Right lobe of liver (tissue), 6 donors: ENCODE data around the gene SYT9. TPM values are rescaled to one million over a fixed set of nuclear protein-coding genes. Genes with fewer than 3 reads are reported as not detected.

Experiments
- ATAC-seq, 4 donors: fragments of 200-7000 bp; cut with Tn5 transposase; one replicate each; pipeline ENCODE4 v1.9.1; 2020; ENCODE audit warnings: mild to moderate bottlenecking in 4 of 4, moderate library complexity in 4 of 4
- DNase-seq, 3 donors: peaks; one replicate each; pipeline ENCODE4 v3.0.0-alpha.2; 2020
- H3K27ac ChIP-seq, 3 donors: fragments of 200-600 bp; one replicate each; pipeline ENCODE4 v1.8.0; 2022
- H3K27me3 ChIP-seq, 2 donors: fragments of 200-600 bp; one replicate each; pipeline ENCODE4 v1.8.0; 2022
- H3K36me3 ChIP-seq, 4 donors: fragments of 200-600 bp; sonication (generic) in 1 of 4; one replicate each; pipeline versions ENCODE4 v1.5.1 to v1.8.0; 2017 to 2022; ENCODE audit warnings: control low read depth in 1 of 4
- H3K4me1 ChIP-seq, 4 donors: fragments of 200-600 bp; sonication (generic) in 1 of 4; one replicate each; pipeline versions ENCODE4 v1.5.1 to v1.8.0; 2017 to 2022; ENCODE audit warnings: control low read depth in 1 of 4
- H3K4me3 ChIP-seq, 3 donors: fragments of 200-600 bp; one replicate each; pipeline ENCODE4 v1.8.0; 2022
- H3K9me3 ChIP-seq, 4 donors: fragments of 200-600 bp; sonication (generic) in 1 of 4; one replicate each; pipeline versions ENCODE4 v1.5.1 to v1.8.0; 2017 to 2022; ENCODE audit warnings: control low read depth in 1 of 4
- POLR2A ChIP-seq: fragments of 450-650 bp; IDR thresholded peaks from one replicate; pipeline ENCODE4 v1.6.1; 2017; ENCODE audit warnings: antibody characterized with exemption, mild to moderate bottlenecking
- WGBS: methylation state at CpG from one replicate; pipeline ENCODE4 v1.1.6; 2018; ENCODE audit warnings: low coverage, low lambda C conversion rate; ENCODE audit not compliant: insufficient coverage; ENCODE audit errors: missing lambda C conversion rate; 5-methylcytosine and 5-hydroxymethylcytosine counted together
- intact Hi-C, 2 donors: fragments of 100-400 bp; cut with DNase I; formaldehyde crosslinking; loops; one replicate each; pipeline versions ENCODE4 v1.11.2 to v1.14.1; 2022
- total RNA-seq, 6 experiments: library from RNA; depleted of rRNA in 2 of 6; stranded (reverse); fragments of >200 nt in 2 of 6; fragmentation: NEBNext Ultra II Directional in 3 of 6; extraction: Animal tissue kit (Norgen Biotek cat#: 25700) in 3 of 6; gene quantifications; one replicate each; pipeline versions ENCODE4 v1.1.0 to v1.2.4, GENCODE V29; 2016 to 2023
- TF ChIP-seq, protein P1 (sequence below), 4 donors: fragments of 200-600 bp in 3 of 4; fragments of 450-650 bp in 1 of 4; IDR thresholded peaks; one replicate each; pipeline versions ENCODE4 v1.5.1 to v1.8.0; 2016 to 2022; ENCODE audit warnings: antibody characterized with exemption in 4 of 4, mild to moderate bottlenecking in 2 of 4
- donor health status: DM: no; HTN: yes; CAD: no.
- donor health status: DM: no; HTN: no; CAD: no.
- donor health status: DM: no; HTN: no; CAD: no.
- donor health status: DM: no; HTN: yes; CAD: no.
- donor health status: DM: no; HTN: yes; CAD: no.

SYT9 gene
- total RNA-seq, 6 experiments from 2014 or later, result 3.0 to 12.6 (median 4.5) TPM

DNA sequence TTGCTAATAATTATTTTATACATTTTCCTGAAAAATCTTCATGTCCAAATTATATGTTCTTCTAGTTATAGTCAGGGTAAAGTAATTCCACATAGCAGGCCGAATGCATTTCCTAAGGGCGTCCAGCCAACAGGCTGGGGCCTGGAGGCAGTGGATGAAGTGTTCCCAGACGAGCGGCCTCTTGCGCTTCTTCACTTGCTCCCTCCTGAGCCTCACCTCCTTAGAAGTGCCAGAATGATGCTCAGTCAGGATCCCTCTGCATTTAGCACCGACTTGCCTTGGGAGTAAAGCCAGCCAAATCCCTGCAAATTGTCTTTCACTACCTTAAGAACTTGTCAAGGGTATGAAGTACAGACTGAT, 235.1 kb downstream of the SYT9 start:
- Histone ChIP-seq H3K36me3 (no peaks in the 10 kb centered on the region), H3K4me1 (no peaks in the 10 kb centered on the region), H3K4me3 (no peak overlapping the region), H3K9me3 (no peaks in the 10 kb centered on the region), H3K27ac (no peak overlapping the region), H3K27me3 (no peaks in the 10 kb centered on the region)
- 73% methylated on average over 6 of the region's 6 CpGs for WGBS
- no peak for TF ChIP-seq POLR2A
- TF ChIP-seq, protein P1, sequence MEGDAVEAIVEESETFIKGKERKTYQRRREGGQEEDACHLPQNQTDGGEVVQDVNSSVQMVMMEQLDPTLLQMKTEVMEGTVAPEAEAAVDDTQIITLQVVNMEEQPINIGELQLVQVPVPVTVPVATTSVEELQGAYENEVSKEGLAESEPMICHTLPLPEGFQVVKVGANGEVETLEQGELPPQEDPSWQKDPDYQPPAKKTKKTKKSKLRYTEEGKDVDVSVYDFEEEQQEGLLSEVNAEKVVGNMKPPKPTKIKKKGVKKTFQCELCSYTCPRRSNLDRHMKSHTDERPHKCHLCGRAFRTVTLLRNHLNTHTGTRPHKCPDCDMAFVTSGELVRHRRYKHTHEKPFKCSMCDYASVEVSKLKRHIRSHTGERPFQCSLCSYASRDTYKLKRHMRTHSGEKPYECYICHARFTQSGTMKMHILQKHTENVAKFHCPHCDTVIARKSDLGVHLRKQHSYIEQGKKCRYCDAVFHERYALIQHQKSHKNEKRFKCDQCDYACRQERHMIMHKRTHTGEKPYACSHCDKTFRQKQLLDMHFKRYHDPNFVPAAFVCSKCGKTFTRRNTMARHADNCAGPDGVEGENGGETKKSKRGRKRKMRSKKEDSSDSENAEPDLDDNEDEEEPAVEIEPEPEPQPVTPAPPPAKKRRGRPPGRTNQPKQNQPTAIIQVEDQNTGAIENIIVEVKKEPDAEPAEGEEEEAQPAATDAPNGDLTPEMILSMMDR (IDR thresholded peaks at IDR 0.05), result no peak
- intact Hi-C loops, result no loop called here
- ATAC-seq (no peak), DNase-seq (no peak)

DNA sequence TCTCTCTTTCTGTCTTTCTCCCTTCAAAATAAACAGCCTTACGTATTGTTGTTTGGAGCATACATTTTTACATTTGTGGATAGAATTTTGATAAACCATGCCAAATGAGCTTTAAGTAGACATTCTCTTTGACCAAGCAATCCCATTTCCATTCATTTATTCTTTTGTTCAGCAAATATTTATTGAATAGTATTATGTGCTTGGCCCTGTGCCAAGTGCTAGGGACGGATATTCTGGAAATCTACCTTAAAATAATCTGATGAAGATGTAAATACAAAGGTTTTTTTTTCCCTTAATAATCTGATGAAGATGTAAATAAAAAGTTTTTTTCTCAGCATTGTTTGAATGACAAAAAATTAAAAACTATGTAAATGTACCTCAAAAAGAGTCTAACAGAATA, 235.7 kb downstream of the SYT9 start:
- no peaks in the 10 kb centered on the region for H3K4me1 ChIP-seq
- WGBS, result 58% methylated on average over 2 of the region's 2 CpGs
- H3K27me3 ChIP-seq, result no peaks in the 10 kb centered on the region
- H3K27ac ChIP-seq, result no peak overlapping the region
- intact Hi-C loops, result no loop called here
- DNase-seq, result no peak
- no peaks in the 10 kb centered on the region for H3K9me3 ChIP-seq
- TF ChIP-seq, protein P1 (IDR thresholded peaks at IDR 0.05), result no peak
- no peak for TF ChIP-seq POLR2A
- no peak for ATAC-seq
- H3K4me3 ChIP-seq, result no peak overlapping the region
- H3K36me3 ChIP-seq, result no peaks in the 10 kb centered on the region

DNA sequence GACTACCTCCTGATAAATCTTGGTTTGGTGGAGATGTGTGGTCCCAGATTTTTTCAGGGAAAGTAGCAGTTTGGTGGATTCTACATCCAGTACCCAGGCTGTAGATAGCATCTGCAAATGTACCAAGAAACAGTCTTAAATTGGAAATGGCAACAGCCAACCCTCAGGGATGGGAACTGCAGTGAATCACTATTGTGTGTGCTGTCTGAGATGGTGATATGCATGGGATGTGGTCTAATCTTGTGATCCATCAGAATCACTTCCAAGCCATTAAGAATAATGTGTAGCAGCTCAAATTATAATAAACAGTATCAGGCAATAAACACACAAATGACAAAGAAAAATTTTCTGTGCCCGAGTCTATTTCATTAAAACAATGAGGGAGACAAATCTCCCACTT, 237.0 kb downstream of the SYT9 start:
- intact Hi-C loops, result no loop called here
- Histone ChIP-seq H3K27ac (no peak overlapping the region), H3K27me3 (no peaks in the 10 kb centered on the region), H3K9me3 (no peaks in the 10 kb centered on the region), H3K36me3 (no peaks in the 10 kb centered on the region), H3K4me1 (no peaks in the 10 kb centered on the region), H3K4me3 (no peak overlapping the region)
- no peak for ATAC-seq
- no peak for DNase-seq
- no peak for TF ChIP-seq POLR2A
- TF ChIP-seq, protein P1 (IDR thresholded peaks at IDR 0.05), result no peak
- 85% methylated on average over 1 of the region's 1 CpG for WGBS

DNA sequence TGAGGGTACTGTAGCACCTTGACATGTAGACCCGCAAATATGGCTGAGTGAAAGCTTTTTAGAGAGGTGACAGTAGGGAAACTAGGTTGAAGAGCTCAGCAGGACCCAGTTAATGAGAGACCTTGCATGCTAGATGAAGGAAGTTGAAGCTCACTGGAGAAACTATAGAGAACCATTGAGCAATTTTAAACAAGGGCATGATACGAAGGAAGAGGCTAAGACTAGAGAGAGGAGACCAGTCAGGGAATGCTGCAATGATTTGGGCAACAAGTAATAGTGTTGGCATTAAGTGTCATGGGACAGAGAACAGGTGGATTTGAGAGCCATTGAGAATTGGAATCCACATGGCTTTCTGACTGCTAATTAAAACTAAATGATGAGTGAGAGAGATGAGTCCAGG, 237.7 kb downstream of the SYT9 start:
- WGBS, result 80% methylated on average over 2 of the region's 2 CpGs
- peak in 1 of 4 donors; percentile 14 for ATAC-seq
- intact Hi-C loops, result no loop called here

More for the DNA sequence above, 237.7 kb downstream of the SYT9 start:
- no peak overlapping the region for H3K27ac ChIP-seq
- no peaks in the 10 kb centered on the region for H3K4me1 ChIP-seq
- H3K36me3 ChIP-seq, result no peaks in the 10 kb centered on the region
- H3K9me3 ChIP-seq, result no peaks in the 10 kb centered on the region
- no peak for TF ChIP-seq POLR2A
- TF ChIP-seq, protein P1 (IDR thresholded peaks at IDR 0.05), result no peak
- DNase-seq, result no peak
- no peak overlapping the region for H3K4me3 ChIP-seq
- H3K27me3 ChIP-seq, result no peaks in the 10 kb centered on the region
